ENCODE data around the gene KRTAP12-2.

- TF ChIP-seq CTCF (conservative IDR thresholded peaks at IDR 0.05 in 1 of 2, IDR thresholded peaks at IDR 0.05 in 1 of 2; ENCODE audit: extremely low read depth in 1 of 2, insufficient read depth in 1 of 2, low read depth in 1 of 2, low read length in 2 of 2) (no peak), EZH2 (IDR thresholded peaks at IDR 0.05; ENCODE audit: borderline replicate concordance, low read length) (no peak)
Measured at GRCh38 chr21:44694776-44695175, 28.0 kb upstream of the KRTAP12-2 start.

Data from mammary epithelial cell (primary cell).